Measurements from ENCODE around the gene SRR. TPM values are rescaled to one million over a fixed set of nuclear protein-coding genes. Genes with fewer than 3 reads are reported as not detected.

Gene SRR
- polyA plus RNA-seq, 12 donors = 14.2 to 46.0 (median 20.7) TPM; not detected in 1

GRCh38 chr17:2369551-2370210 lies 65.9 kb downstream of the SRR start:
- DNase-seq = no peak

GRCh38 chr17:2370211-2370589 lies 66.5 kb downstream of the SRR start:
- no peak for DNase-seq

DNA sequence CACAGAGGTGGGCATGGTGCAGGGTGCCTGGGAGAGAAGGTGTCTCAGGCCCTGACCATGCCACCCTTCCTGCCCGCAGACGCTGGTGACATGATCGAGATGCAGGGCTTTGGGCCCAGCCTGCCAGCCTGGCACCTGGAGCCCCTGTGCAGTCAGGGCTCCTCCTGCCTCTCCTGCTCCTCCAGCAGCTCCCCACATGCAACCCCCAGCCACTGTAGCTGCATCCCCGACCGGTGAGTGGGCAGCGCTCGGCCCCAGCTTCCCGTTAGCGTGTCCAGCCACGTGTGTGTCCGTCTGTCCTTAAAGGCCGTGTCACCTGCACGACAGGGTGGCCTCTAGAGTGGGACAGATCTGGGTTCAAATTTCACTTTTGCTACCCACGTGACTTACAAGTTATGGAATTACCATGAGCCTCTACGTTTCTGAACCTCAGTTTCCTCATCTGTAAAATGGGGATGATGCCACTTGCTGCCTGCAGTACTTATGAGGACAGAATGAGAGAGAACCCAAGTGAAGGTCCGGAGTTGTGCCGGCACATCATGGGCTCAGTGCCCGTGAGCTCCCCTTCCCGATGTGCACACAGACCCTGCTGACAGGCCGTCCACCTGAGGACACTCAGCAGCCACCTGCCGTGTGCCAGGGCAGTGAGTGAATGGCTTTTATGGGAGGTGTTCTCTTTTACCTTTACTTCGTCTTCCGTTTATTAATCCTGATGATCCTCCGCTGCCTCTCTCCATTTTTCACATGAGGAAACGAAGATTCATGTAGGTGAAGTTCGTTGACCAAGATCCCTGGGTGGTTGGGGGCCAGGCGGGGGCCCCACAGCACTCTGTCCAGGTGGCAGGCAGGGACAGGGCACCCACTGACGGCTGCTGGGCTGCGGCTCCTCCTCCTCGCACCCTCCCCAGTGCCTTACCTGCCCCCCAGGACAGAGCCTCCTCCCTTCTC lies 67.7 kb downstream of the SRR start:
- DNase-seq = no peak

- no peak for DNase-seq
Measured at GRCh38 chr17:2372180-2372579, 68.4 kb downstream of the SRR start.

DNA sequence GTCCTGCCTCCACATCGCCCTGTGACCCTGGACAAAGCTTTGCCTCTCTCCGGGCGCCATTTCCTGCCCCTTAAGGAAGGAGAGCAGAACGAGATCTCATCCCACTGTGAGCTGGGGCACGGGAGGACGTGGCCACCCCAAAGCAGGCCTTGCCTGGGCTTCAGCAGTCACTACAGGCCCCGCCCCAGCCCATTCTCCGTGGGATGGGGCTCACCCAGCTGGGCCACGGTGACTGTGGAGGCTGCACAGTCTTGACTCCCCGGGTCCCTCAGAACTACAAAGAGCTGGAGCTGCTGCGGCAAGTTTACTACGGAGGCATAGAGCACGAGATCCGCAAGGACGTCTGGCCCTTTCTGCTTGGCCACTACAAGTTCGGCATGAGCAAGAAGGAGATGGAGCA lies 68.9 kb downstream of the SRR start:
- no peak for DNase-seq

GRCh38 chr17:2373179-2373578 lies 69.4 kb downstream of the SRR start:
- DNase-seq = no peak

Other genes with a start within 250 kb of the SRR start
- gene HIC1, start 248.8 kb upstream of the SRR start, polyA plus RNA-seq (ENCODE audit: insufficient read length in 12 of 12) = 10 to 100 TPM in 11 of 12 donors, not detected in 1; 16.3 to 77.6 (median 22.9) TPM
- 10 to 100 TPM in 11 of 12 donors, not detected in 1; 12.2 to 33.6 (median 18.2) TPM for gene SMG6, start 165 bp upstream of the SRR start, polyA plus RNA-seq (ENCODE audit: insufficient read length in 12 of 12)
- 10 to 100 TPM in 11 of 12 donors, not detected in 1; 26.7 to 41.9 (median 38.8) TPM for gene TSR1, start 32.5 kb downstream of the SRR start, polyA plus RNA-seq (ENCODE audit: insufficient read length in 12 of 12)
- 10 to 100 TPM in 11 of 12 donors, not detected in 1; 34.4 to 71.3 (median 39.9) TPM for gene SGSM2, start 33.6 kb downstream of the SRR start, polyA plus RNA-seq (ENCODE audit: insufficient read length in 12 of 12)
- 10 to 100 TPM in 10 of 12 donors, 1 to 10 TPM in 1, not detected in 1; 9.5 to 26.0 (median 14.5) TPM for gene MNT, start 97.1 kb downstream of the SRR start, polyA plus RNA-seq (ENCODE audit: insufficient read length in 12 of 12)
- gene METTL16, start 207.9 kb downstream of the SRR start, polyA plus RNA-seq (ENCODE audit: insufficient read length in 12 of 12) = 10 to 100 TPM; 10.8 to 74.4 (median 23.7) TPM

Measured in muscle of arm (tissue), 12 donors.